Measurements from ENCODE around the gene CHRM1.

CHRM1 gene

GRCh38 chr11:62925308-62925707 is 4.1 kb upstream of the CHRM1 start:
- no peak for DNase-seq

DNA sequence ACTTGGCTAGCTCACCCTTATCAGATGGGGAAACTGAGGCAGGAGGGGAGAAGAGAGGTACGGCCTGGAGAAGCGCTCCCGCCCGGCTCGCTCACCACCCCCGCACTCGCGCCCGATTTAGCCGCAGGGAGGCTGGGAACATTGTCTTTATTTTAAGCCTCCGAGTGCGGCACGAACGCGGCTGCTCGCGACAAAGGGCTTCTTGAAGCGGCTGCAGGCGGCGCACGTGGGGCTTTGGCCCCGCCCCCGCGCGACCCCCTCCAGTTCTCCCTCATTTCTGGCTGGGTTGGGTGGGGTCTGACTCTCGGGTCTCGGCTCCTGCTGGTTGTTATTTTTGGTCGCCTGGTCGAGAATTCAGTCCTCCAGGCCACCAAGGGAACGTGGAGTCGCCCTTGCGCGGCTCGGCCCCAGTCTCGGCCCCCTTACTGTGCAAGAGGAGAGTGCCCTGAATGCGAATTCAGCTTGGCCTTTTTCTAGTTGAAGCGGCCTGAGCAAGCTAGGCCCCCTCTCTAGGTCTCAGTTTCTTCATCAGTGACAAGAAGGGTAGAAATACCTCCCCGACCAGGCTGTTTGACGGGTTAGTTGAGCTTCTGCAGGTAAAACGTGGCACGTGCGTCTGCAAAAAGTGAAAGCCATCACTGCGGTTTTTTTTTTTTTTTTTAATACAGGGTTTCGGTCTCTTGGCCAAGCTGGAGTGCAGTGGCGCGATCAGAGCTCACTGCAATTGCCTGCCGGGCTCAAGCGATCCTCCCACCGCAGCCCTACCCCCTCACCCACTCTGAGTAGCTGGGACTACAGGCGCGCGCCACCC is 2.6 kb upstream of the CHRM1 start:
- DNase-seq: no peak

DNA sequence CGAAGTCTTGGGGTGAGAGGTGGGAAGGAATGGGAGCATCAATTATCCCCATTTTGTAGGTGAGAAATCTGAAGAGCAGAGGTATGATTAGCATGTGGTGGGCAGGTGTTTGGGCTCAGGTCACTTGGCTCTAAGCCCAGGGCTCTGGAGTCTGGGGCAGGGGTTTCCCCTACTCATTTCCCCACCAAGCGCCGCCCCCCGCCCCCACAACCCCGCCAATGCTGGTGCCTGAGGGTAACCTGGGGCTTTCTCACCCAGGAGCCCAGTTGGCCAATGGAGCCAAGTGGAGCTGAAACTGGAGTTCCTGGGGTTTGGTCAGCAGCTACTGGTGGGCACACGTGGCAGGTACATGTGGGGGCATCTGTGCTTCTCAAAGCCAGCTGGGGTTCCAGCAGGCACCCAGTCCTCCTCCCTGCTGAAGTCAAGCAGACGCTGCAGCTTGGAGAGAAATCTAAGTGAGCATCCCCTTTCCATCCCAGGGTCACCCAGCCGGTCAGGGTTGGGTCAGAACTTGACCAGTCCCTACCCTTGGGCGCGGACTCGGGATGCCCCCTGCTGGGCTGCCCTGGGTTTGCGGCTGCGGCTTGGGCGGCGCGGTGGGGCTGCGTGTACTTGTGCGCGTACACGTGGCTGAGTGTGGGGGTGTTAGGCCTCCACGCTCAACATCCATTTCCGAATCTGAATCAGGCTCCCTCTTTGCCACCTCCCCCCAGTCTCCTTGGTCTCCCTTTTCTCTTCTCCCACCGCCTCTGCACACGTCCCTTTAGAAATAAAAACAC is 1.7 kb upstream of the CHRM1 start:
- peak in 1 of 4 experiments; percentile 6 for DNase-seq

DNA sequence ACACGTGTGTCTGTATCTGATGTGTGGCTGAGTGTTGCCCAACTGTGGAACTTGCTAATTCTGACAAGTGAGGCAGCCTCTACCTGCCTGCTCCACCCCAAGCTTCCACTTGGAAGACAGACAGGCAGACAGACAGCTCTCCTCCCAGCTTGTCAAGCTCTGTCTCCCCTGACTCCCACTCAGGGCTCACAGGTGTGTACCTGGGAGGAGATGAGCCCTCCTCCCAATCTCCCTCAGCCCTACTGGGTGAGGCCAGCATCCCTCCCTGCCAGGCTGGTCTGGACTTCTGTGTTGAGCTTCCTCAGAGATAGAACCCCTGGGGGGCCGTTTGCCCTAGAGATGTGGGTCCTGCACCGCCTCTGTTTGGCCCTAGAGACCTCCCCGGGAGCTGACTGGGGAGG is 1.0 kb upstream of the CHRM1 start:
- DNase-seq: no peak

DNA sequence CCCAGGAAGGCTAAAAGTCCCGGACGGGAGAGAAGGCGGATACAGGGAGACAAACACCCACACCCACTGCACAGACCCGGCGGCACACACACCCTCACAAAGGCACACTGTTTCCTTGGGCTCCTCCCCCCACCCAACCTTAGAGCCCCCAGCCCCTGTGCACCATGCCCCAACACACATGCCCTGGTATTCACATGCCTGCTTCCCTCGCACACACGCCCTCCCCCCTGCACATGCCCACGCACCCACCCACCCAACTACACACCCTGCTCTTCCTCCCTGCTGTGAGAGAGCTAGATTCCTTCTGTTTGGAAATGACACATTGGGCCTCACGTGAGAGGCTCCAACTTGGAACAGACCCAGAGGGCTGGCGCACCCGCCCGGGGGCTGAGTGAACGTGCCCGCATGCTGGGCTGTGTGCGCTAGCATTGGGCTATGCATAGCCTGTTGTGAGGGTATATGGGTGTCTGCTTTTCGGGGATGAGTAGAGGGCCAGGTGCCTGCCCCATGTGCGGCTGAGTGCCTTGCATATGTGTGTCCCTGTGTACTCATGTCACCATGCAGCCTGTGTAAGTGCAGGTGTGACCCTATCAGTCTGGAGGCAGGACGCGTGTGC is 518 bp upstream of the CHRM1 start:
- DNase-seq: no peak

- no peak for DNase-seq
Measured at GRCh38 chr11:62919898-62920640, 1.1 kb downstream of the CHRM1 start.

- DNase-seq: no peak
Measured at GRCh38 chr11:62919476-62919875, 1.7 kb downstream of the CHRM1 start.

- no peak for DNase-seq
Measured at GRCh38 chr11:62918531-62918930, 2.6 kb downstream of the CHRM1 start.

GRCh38 chr11:62917906-62918502 is 3.2 kb downstream of the CHRM1 start:
- DNase-seq: no peak

- DNase-seq: no peak
Measured at GRCh38 chr11:62914416-62914815, 6.7 kb downstream of the CHRM1 start.

DNA sequence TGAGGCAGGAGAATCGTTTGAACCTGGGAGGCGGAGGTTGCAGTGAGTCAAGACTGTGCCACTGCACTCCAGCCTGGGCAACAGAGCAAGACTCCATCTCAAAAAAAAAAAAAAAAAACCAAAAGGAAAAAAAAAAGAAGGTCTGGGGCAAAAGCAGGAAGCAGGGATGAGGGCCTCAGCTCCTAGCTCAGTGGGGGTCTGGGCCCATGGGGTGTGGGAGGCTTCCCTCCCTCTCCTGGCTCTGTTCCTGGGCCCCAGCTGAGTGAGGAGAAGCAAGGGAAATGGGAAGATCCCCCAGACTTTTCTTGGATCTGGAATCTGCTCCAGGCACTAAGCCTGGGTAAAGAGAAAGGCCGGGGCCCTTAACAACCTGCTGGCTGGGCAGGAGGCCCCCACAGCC is 8.9 kb downstream of the CHRM1 start:
- DNase-seq: no peak

DNA sequence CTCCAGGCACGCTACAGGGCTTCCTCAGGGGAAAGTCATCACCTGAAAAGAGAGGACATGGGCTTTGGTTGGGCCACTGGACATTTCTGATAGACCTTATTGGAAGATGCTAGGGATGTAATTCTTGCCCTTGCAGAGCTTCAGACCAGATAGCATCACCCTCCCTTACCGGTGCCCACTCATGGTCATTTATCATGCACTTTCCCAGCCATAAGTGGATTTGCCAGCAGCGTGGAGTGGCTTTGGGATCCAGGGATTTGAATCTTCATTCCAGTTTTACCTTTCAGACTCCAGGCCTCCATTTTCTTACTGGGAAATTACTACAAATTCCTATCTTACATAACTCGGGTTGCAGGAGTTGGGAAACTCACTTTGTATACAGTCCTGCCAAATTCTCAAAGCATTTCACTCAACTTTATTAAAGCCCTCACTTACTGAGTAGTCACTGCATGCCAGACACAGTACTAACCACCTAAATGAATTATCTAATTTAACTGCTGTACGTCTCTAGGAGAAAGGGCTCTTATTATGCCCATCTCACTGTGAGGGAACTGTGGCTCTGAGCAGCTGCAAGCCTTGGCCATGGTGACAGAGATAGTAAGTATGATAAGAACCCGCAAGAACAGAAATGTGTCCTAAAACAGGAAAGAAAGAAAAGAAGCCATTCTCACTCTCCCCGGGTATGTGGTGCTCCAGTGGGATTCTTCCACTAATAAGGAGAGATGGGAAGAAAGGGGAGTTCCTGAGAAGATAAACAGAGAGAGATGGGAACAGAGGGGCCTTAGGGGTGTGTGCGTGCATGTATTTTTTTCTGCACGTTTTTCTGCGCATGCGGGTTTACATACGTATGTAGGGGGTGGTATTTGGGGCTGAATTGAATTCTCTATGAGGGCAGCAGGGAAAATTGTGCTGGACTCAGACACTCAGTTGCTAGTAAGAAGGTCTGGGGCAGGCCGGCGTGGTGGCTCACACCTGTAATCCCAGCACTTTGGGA is 9.7 kb downstream of the CHRM1 start:
- DNase-seq: no peak

DNA sequence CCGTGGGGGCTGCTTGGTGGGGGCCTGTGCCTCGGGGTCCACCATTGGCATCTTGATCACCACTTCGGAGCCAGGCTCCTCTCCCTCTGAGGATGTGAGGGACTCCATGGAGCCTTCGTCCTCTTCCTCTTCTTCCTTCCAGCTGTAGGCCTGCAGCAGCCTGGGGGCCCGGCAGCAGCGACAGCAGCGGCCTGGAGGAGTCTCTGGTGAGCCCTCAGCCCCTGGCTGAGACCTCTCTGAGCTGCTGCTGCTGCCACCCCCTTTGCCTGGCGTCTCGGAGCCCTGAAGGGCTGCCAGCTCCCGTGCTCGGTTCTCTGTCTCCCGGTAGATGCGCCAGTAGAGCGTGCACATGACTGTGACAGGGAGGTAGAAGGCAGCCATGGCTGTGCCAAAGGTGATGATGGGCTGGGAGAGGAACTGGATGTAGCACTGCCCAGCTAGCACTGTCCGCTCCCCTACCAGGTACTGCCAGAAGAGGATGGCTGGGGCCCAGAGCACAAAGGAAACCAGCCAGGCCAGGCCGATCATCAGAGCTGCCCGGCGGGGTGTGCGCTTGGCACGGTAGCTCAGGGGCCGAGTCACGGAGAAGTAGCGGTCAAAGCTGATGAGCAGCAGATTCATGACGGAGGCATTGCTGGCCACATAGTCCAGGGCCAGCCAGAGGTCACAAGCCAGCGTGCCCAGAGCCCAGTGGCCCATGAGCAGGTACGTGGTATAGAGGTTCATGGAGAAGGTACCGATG is 10.9 kb downstream of the CHRM1 start:
- no peak for DNase-seq

- DNase-seq: no peak
Measured at GRCh38 chr11:62909107-62909894, 11.9 kb downstream of the CHRM1 start.

- no peak for DNase-seq
Measured at GRCh38 chr11:62908468-62909072, 12.6 kb downstream of the CHRM1 start.

DNA sequence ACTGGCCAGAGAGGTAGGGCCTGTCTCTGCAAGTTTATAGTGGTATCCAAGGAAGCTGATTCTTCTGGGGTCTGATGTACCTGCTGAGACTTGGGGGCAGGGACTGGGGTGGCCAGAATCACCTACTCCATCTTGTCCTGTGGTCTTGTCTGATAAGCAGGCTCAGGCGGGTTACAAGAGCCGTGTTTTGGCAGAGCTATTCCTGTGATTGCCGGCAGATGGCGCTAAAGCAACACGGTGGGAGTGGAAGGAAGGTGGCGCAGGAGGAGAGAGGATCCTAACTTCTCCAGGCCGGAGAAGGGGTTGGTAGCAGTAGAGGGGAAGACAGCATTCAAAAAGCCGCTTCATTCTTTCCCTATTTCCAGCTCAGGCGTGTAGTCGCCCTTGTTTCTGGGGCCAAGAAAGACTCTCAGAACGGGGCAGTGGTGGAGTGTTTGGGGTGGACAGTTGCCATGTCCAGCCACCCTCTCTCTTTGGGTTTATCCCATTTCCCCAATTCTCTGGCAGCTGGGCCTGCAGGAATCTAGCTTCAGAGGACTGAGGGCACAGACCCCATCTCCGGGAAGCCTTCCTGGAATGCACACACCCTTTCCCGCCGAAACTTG is 15.1 kb downstream of the CHRM1 start:
- peak; percentile 40 to 76 (median 68) for DNase-seq

DNA sequence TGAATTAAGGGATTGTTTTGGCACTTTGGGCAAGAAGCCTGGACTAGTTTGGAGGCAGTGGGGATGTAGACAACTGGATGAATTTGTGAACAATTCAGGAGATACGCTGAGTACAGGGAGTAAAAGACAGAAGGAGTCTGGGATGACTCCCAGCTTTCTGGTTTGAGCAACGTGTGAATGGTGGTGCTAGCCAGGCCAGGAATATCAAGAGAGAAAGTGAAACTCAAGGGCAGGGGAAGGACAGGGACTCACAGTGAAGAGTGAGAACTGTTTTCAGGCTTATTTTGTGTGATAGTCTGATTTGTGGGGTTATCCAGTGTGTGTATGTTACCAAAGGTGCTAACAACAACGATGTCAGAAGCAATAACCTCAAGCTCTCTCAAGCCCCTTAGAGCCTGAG is 15.9 kb downstream of the CHRM1 start:
- DNase-seq: no peak

DNA sequence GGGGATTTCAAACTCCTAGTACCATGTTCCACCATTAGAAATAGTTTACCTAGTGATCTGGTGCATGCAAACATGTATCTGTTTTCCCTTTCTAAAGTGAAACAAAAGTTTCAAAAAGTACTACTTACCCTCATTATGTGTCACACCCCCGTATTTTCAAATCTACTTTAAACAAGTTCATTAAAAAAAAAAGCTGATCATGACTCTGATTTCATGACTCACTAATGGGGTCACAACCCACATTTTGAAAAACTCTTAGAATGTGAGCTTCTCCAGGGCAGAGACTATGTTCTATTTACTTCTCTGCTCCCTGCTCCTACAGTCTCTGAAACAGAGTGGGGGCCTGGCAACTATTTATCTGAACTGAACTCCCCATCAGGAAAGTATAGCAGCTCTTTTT is 18.2 kb downstream of the CHRM1 start:
- no peak for DNase-seq

DNA sequence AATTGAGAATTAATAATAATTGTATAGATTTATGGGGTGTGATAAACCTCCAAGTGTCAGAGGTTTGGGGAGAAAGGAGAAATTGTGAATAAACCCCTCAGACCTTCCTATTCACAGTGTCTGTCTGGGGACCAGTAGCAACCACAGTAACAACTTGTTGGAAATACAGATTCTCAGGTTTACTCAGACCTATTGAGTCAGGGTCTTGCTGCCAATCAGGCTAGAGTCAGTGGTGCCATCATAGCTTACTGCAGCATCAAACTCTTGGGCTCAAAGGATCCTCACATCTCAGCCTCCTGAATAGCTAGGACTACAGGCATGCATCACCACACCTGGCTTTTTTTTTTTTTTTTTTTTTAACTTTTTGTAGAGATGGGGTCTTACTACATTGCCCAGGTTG is 23.1 kb downstream of the CHRM1 start:
- no peak for DNase-seq

All from activated naive CD4-positive, alpha-beta T cell (primary cell).